ENCODE results near the gene ARID1A.

- TF ChIP-seq, protein P1, sequence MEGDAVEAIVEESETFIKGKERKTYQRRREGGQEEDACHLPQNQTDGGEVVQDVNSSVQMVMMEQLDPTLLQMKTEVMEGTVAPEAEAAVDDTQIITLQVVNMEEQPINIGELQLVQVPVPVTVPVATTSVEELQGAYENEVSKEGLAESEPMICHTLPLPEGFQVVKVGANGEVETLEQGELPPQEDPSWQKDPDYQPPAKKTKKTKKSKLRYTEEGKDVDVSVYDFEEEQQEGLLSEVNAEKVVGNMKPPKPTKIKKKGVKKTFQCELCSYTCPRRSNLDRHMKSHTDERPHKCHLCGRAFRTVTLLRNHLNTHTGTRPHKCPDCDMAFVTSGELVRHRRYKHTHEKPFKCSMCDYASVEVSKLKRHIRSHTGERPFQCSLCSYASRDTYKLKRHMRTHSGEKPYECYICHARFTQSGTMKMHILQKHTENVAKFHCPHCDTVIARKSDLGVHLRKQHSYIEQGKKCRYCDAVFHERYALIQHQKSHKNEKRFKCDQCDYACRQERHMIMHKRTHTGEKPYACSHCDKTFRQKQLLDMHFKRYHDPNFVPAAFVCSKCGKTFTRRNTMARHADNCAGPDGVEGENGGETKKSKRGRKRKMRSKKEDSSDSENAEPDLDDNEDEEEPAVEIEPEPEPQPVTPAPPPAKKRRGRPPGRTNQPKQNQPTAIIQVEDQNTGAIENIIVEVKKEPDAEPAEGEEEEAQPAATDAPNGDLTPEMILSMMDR (IDR thresholded peaks at IDR 0.05; ENCODE audit: borderline replicate concordance, extremely low read depth, low read length, poor library complexity, severe bottlenecking), result no peak
- no peak for TF ChIP-seq EZH2 (IDR thresholded peaks at IDR 0.05; ENCODE audit: borderline replicate concordance, low read depth, low read length, severe bottlenecking)
Observed at GRCh38 chr1:26799479-26800142, 103.8 kb downstream of the ARID1A start.
